ENCODE data around the gene NDUFB7. TPM values are rescaled to one million over a fixed set of nuclear protein-coding genes. Genes with fewer than 3 reads are reported as not detected.

NDUFB7 gene
- total RNA-seq, 4 donors from 2014 or later = 119 to 543 (median 221) TPM

- TF ChIP-seq POLR2A (IDR thresholded peaks at IDR 0.05) = no peak
- TF ChIP-seq, protein P1, sequence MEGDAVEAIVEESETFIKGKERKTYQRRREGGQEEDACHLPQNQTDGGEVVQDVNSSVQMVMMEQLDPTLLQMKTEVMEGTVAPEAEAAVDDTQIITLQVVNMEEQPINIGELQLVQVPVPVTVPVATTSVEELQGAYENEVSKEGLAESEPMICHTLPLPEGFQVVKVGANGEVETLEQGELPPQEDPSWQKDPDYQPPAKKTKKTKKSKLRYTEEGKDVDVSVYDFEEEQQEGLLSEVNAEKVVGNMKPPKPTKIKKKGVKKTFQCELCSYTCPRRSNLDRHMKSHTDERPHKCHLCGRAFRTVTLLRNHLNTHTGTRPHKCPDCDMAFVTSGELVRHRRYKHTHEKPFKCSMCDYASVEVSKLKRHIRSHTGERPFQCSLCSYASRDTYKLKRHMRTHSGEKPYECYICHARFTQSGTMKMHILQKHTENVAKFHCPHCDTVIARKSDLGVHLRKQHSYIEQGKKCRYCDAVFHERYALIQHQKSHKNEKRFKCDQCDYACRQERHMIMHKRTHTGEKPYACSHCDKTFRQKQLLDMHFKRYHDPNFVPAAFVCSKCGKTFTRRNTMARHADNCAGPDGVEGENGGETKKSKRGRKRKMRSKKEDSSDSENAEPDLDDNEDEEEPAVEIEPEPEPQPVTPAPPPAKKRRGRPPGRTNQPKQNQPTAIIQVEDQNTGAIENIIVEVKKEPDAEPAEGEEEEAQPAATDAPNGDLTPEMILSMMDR (IDR thresholded peaks at IDR 0.05) = no peak
- no peak for DNase-seq
- Histone ChIP-seq H3K4me1 (peaks cover 0 to 6% of the 10 kb centered on the region in 2 donors), H3K4me3 (no peak overlapping the region), H3K9me3 (no peaks in the 10 kb centered on the region), H3K27ac (peak overlapping the region; percentile 99 to 100), H3K27me3 (no peaks in the 10 kb centered on the region), H3K36me3 (no peaks in the 10 kb centered on the region)
- intact Hi-C loops (cut with DNase I; ENCODE audit: low total_unique reads) = no loop called here
These were observed 51.9 kb downstream of the NDUFB7 start for GRCh38 chr19:14519860-14520407.

DNA sequence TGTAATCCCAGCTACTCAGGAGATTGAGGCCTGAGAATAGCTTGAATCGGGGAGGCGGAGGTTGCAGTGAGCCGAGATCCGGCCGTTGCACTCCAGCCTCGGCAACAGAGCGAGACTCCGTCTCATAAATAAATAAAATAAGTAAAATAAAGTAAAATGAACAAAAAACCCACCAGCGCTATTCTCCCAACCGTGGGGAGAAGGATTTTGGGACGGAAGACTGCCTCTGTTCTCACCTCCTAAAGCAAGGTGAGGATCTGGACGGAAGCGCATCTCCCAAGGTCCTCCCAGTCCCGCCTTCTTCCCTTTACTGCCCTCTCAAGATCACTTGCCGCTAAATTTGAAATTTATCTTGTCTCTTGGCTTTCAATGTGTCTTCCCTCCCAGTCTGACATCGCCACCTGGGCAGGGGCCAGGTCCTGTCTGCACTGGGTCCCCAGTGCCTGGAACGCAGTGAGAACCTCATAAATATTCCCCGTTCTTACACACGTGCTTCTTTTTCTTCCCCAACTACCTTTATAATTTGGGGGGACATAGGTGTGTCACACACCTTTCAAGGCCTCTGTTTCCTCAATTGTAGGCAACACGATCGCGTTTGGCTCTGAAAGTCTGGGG, 52.5 kb downstream of the NDUFB7 start:
- no peak overlapping the region for H3K4me3 ChIP-seq

GRCh38 chr19:14517840-14518505, 53.9 kb downstream of the NDUFB7 start, which contains the start of gene DNAJB1:
Gene DNAJB1 (minus strand): TSS chr19:14518397. CDS start chr19:14518349, 48 bp downstream.
- peak; percentile 76 to 87 for DNase-seq
- intact Hi-C loops (cut with DNase I; ENCODE audit: low total_unique reads) = no loop called here
- H3K36me3 ChIP-seq = no peaks in the 10 kb centered on the region
- TF ChIP-seq POLR2A (IDR thresholded peaks at IDR 0.05) = peak; percentile 94 to 96
- TF ChIP-seq, protein P1 (IDR thresholded peaks at IDR 0.05) = peak in 1 of 4 experiments; percentile 7
- no peaks in the 10 kb centered on the region for H3K9me3 ChIP-seq
- H3K27ac ChIP-seq = peak within 1 kb of the TSS; percentile 99 to 100
- H3K27me3 ChIP-seq = no peaks in the 10 kb centered on the region
- H3K4me1 ChIP-seq = peaks cover 0 to 6% of the 10 kb centered on the region in 2 donors
- peak within 1 kb of the TSS; percentile 78 to 100 for H3K4me3 ChIP-seq

More for the DNA sequence above, 52.5 kb downstream of the NDUFB7 start:
- DNase-seq = no peak
- Histone ChIP-seq H3K27me3 (no peaks in the 10 kb centered on the region), H3K9me3 (no peaks in the 10 kb centered on the region), H3K36me3 (no peaks in the 10 kb centered on the region), H3K4me1 (peaks cover 0 to 6% of the 10 kb centered on the region in 2 donors), H3K27ac (peak overlapping the region; percentile 99 to 100)
- TF ChIP-seq, protein P1 (IDR thresholded peaks at IDR 0.05) = no peak
- no peak for TF ChIP-seq POLR2A (IDR thresholded peaks at IDR 0.05)
- intact Hi-C loops (cut with DNase I; ENCODE audit: low total_unique reads) = no loop called here

- peak overlapping the region; percentile 99 to 100 for H3K27ac ChIP-seq
- no peaks in the 10 kb centered on the region for H3K36me3 ChIP-seq
- no peaks in the 10 kb centered on the region for H3K27me3 ChIP-seq
- DNase-seq = no peak
- no peaks in the 10 kb centered on the region for H3K9me3 ChIP-seq
- peaks cover 0 to 6% of the 10 kb centered on the region in 2 donors for H3K4me1 ChIP-seq
- peak overlapping the region; percentile 78 to 100 for H3K4me3 ChIP-seq
- intact Hi-C loops (cut with DNase I; ENCODE audit: low total_unique reads) = no loop called here
- TF ChIP-seq POLR2A (IDR thresholded peaks at IDR 0.05) = no peak
- TF ChIP-seq, protein P1 (IDR thresholded peaks at IDR 0.05) = no peak
These were observed 54.4 kb downstream of the NDUFB7 start for GRCh38 chr19:14517446-14517839.
